AG04450 (cell line): ENCODE measurements around the gene ATP9B. TPM values are rescaled to one million over a fixed set of nuclear protein-coding genes. Genes with fewer than 3 reads are reported as not detected.

Source experiments
- CTCF ChIA-PET: fragments of 300-600, 350-600 bp; formaldehyde crosslinking; extraction: SDS; loops from one replicate; lab custom pipeline; 2022; ENCODE audit warnings: antibody characterized with exemption, inconsistent platforms; lab: Charles Lee
- POLR2A ChIA-PET: fragments of 350-600 bp; formaldehyde crosslinking; extraction: SDS; loops from one replicate; lab custom pipeline; 2021; ENCODE audit warnings: antibody characterized with exemption, inconsistent platforms; lab: Yijun Ruan, JAX
- DNase-seq: peaks from one replicate; pipeline ENCODE4 v3.0.0-alpha.2; 2011; ENCODE audit warnings: low read depth, low spot score
- H3K27ac ChIP-seq: one replicate; pipeline ENCODE4 v1.5.1; 2012; ENCODE audit warnings: low read depth, low read length, control low read depth
- H3K27me3 ChIP-seq: one replicate; pipeline ENCODE4 v1.6.0; 2012; ENCODE audit warnings: low read length; ENCODE audit not compliant: control insufficient read depth, insufficient read depth
- H3K4me3 ChIP-seq: 2 replicates; pipeline ENCODE4 v1.5.1; 2011; ENCODE audit warnings: mild to moderate bottlenecking, low read depth, low read length, control low read depth
- H3K9me3 ChIP-seq: 2 replicates; pipeline ENCODE4 v1.5.1; 2012; ENCODE audit warnings: low read length; ENCODE audit not compliant: control insufficient read depth, insufficient read depth
- CTCF ChIP-seq: IDR thresholded peaks from 2 replicates; pipeline ENCODE4 v1.5.1; 2011; ENCODE audit warnings: low read depth, low read length, control low read depth, inconsistent platforms
- polyA plus RNA-seq: library from polyadenylated mRNA; depleted of rRNA; stranded (reverse); fragments of >200 nt; gene quantifications from 2 replicates; pipeline ENCODE4 v1.2.3, GENCODE V29; 2011

The ATP9B gene
- polyA plus RNA-seq, 1 experiment = 18.1 TPM

- POLR2A ChIA-PET = no interaction called here
- TF ChIP-seq CTCF = no peak
- DNase-seq = no peak
- Histone ChIP-seq H3K4me3 (no peak overlapping the region), H3K27ac (no peak overlapping the region), H3K27me3 (no peaks in the 10 kb centered on the region), H3K9me3 (no peaks in the 10 kb centered on the region)
- CTCF ChIA-PET = no interaction called here
Measured at GRCh38 chr18:79104137-79104536, 34.9 kb downstream of the ATP9B start.

GRCh38 chr18:79105455-79105854 lies 36.3 kb downstream of the ATP9B start:
- ChIA-PET POLR2A (no interaction called here), CTCF (no interaction called here)
- H3K27ac ChIP-seq = no peak overlapping the region
- H3K4me3 ChIP-seq = no peak overlapping the region
- H3K27me3 ChIP-seq = no peaks in the 10 kb centered on the region
- TF ChIP-seq CTCF = no peak
- DNase-seq = no peak
- no peaks in the 10 kb centered on the region for H3K9me3 ChIP-seq

GRCh38 chr18:79106084-79106483 lies 36.9 kb downstream of the ATP9B start:
- no peak for DNase-seq
- CTCF ChIA-PET = no interaction called here
- no peaks in the 10 kb centered on the region for H3K27me3 ChIP-seq
- no peaks in the 10 kb centered on the region for H3K9me3 ChIP-seq
- no peak overlapping the region for H3K27ac ChIP-seq
- no peak overlapping the region for H3K4me3 ChIP-seq
- POLR2A ChIA-PET = no interaction called here
- no peak for TF ChIP-seq CTCF

GRCh38 chr18:79107886-79108285 lies 38.7 kb downstream of the ATP9B start:
- POLR2A ChIA-PET = no interaction called here
- H3K27ac ChIP-seq = no peak overlapping the region
- CTCF ChIA-PET = no interaction called here
- no peak for DNase-seq
- no peak overlapping the region for H3K4me3 ChIP-seq
- TF ChIP-seq CTCF = no peak
- no peaks in the 10 kb centered on the region for H3K27me3 ChIP-seq
- H3K9me3 ChIP-seq = no peaks in the 10 kb centered on the region

- Histone ChIP-seq H3K27me3 (no peaks in the 10 kb centered on the region), H3K4me3 (no peak overlapping the region), H3K27ac (no peak overlapping the region), H3K9me3 (no peaks in the 10 kb centered on the region)
- DNase-seq = no peak
- ChIA-PET CTCF (no interaction called here), POLR2A (no interaction called here)
- TF ChIP-seq CTCF = no peak
Measured at GRCh38 chr18:79108549-79109215, 39.5 kb downstream of the ATP9B start.
